Stimulated activated naive CD8-positive, alpha-beta T cell treated with anti-CD3 and anti-CD28 coated beads, Interleukin-15, Interleukin-2, amounts not matched to agents 100 U/mL and 50 U/mL, for 24 hours (primary cell): ENCODE data around the gene CHST11.

ENCODE experiments used
- ATAC-seq: fragments of 150-1000 bp; cut with Tn5 transposase; one replicate; pipeline ENCODE4 v1.10.0; 2021
- DNase-seq: peaks from one replicate; pipeline ENCODE4 v3.0.0; 2021

The CHST11 gene

DNA sequence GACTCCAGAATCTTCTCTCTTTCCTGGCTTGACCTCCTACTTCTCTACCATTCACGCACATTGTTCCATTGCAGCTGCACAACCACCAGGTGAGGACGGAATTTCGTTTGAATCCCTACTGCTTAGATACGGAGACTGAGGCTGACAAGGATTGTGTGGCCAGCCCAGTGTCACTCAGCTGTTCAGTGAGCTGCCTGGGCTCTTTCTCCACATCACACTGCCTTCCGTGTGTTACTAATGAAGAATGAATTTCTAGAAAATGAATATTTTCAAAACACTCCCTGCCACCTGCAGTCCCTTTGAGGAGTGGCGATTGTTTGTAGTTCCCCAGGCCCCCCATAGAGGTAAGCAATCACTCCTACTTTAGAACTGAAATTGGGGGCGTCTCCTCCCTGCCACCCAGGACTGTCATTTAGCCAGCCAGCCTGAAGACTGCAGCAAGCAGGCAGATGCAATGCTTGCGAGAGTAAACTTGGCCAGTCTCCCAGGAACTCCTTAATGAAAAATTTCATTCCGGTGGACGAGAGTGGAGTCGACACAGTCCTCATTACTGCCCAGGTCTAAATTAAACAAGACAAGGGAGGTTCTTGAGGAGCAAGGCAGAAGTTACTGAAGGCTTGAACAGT is 261.7 kb downstream of the CHST11 start:
- DNase-seq (no peak), ATAC-seq (no peak)

DNA sequence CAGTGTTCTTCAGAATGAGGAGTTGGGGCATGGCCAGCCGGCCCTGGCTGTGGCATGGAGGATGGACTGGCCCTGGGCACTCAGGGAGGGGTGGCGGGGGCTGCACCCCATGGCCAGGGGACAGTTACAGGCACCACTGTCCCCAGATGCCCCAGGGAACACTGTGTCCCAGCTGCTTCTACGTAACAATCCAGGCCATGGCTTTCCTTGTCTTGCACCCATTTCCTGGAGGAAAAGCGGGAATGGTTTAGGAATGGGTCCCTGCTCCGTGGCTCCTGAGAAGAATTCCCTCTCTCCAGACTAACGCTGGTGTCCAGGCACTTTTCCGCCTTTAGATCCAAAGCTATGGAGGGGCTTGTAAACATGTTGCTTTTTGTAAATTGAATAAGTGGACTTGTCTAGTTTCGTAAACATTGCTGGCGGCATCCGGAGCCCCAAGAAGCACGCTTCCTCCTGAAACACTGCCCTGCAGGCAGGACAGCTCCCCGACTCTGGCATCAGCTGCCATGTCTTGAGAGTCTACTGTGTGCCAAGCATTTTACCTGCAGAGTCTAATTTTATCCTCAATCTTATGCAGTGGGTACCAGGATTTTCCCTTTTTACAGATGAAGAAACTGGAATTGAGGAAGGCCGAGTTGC is 263.1 kb downstream of the CHST11 start:
- ATAC-seq (no peak), DNase-seq (no peak)

DNA sequence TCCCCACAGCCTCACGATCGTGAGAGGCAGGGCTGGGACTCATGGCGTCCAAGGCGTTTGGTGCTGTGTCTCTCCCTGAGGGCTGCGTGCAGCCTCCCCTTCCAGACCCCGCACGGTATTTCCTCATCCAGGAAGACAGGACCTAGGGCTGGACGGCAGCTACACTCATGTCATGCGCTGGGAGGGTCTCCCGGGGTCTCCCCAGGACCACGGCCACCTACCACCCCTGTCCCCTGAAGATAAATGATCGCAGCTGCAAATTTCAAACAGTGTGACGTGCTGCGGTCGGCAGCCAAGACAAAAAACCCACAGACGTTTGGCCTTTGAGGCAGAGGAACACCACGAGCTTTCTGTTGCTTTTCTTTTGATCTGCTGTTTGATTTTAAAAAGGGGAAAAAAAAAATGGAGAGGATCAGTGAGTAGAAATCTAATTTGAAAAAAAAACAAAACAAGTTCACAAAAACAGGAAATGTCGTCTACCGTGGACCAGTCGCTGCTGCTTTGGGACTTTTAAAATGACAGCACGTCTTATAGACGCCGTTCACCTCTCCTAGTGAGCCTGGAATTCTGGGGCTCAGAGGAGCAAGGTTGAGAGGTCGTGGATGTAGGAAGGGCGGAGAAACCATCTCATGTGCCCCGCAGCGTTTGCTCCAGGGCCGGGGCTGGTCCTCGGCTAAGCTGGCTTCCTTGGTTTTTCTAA is 263.7 kb downstream of the CHST11 start:
- ATAC-seq (peak; percentile 71), DNase-seq (peak; percentile 69)

DNA sequence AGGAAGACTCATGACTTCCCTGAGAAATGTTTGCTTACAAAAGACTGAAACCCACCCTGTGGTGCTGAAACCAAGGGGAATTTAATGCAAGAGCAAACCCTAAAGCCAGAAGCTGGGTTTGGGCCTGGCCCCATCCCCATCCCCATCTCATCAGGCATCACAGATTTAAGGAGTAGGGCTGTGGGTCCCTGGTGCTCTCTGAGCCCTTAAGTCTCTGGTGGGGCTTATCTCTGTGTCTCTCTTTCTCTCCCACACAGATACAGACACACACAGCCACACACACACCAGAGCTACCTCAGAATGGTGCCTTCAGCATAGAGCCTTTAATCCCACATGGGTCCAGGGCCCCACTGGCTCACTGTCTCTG is 264.3 kb downstream of the CHST11 start:
- peak; percentile 12 for ATAC-seq
- DNase-seq: no peak

DNA sequence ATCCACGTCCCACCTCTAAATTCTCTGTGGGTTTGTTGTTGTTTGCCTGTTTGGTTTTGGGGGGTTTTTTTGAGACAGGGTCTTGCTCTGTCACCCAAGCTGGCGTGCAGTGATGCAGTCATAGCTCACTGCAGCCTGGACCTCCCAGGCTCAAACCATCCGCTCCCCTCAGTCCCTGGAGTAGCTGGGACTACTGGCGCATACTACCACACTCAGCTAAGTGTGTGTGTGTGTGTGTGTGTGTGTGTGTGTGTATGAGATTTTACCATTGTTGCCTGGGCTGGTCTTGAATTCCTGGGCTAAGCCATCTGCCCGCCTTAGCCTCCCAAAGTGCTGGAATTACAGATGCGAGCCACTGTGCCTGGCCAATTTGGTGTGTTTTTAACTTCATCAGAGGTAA is 265.2 kb downstream of the CHST11 start:
- ATAC-seq: no peak
- DNase-seq: no peak

GRCh38 chr12:104722601-104723534 is 266.1 kb downstream of the CHST11 start:
- DNase-seq (no peak), ATAC-seq (no peak)

- ATAC-seq (no peak), DNase-seq (no peak)
These were observed 267.1 kb downstream of the CHST11 start for GRCh38 chr12:104723895-104724294.

DNA sequence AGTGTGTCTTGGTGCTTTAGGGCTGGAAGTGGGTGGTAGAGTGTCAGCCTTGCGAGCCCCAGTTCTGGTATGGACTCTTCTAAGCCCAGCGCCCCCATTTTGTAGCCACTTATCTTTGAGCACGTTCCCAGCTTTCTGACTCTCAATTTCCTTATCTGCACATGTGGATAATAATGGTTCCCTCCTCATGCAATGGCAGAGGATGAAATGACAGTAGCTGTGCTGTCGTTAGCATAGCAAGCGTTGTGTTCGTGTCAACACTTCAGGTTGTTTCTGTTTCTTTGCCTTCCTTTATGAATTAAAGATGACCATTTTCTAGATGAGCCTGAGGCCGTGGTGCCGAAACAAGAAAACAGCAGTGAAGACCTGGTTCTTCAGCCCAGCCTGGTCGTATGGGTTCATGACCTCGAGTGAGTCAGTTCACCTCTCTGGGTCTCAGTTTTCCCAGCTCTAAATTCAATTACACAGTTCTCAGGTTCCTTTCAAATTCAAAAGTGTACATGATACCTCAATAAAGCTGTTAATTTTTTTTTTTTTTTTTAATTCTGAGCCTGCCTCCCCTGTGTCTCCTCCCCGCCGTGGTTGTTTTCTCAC is 268.3 kb downstream of the CHST11 start:
- DNase-seq (no peak), ATAC-seq (no peak)

DNA sequence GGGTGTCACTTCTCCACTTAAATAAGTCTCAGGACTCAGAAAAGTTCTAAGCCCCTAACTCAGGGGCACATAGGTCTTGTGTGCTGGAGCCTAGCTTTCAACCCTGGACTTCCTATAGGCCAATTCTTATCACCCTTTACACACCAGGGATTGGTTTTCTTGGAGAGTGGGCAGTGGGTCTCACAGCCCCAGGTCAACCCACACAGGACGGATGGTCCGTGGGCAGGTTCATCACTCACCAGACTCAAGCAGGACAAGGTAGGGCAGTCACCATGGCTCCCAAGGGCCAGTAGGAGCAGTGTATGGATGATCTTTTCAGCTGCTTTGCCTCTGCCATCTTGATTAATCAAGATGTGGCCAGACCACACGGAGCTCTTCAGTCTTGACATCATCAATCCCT is 268.9 kb downstream of the CHST11 start:
- DNase-seq: no peak
- ATAC-seq: no peak

- DNase-seq (no peak), ATAC-seq (no peak)
These were observed 271.1 kb downstream of the CHST11 start for GRCh38 chr12:104727726-104728465.

DNA sequence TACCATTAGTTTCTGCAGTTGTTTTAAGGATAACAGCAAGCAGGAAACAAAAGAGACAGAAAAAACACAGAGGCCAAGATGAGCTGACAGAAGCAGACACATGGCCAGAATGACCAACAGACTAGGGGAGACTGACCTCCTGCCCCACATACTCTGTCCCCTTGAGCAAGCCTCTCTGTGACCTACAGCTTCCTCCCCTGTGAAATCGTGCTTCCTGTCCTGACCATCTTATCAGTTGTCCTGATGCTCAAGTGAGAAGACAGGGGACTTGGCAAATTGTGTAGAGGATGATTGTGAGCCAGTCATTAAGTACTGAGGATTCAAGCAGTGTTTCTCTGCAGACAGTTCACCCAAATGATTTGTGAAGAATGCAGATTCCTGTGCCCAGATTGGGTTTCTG is 272.3 kb downstream of the CHST11 start:
- no peak for ATAC-seq
- no peak for DNase-seq

GRCh38 chr12:104729610-104730446 is 273.1 kb downstream of the CHST11 start:
- DNase-seq (no peak), ATAC-seq (no peak)

- DNase-seq (no peak), ATAC-seq (no peak)
These were observed 274.0 kb downstream of the CHST11 start for GRCh38 chr12:104730763-104731162.

DNA sequence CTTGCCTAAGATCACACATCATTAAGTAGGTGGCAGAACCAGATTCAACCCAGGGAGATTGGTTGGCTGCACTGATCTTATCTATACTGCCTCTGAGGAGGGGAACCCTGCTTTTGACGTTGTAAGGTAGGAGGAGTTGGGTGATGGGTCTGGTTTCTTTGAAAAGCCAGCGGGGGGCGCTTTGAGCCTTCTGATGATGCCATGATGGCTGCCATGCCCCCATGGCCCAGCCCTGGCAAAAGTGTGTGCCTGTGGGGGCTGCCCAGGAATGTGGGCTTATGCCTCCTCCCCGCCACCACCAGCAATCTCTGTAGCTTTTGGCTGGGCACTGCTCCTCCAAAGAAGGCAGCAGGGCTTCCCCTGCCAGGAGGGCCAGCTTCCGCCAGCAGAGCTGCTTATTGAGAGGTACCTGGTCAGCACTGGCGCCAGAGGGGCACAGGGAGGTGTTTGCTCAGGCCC is 277.0 kb downstream of the CHST11 start:
- peak; percentile 62 for ATAC-seq

DNA sequence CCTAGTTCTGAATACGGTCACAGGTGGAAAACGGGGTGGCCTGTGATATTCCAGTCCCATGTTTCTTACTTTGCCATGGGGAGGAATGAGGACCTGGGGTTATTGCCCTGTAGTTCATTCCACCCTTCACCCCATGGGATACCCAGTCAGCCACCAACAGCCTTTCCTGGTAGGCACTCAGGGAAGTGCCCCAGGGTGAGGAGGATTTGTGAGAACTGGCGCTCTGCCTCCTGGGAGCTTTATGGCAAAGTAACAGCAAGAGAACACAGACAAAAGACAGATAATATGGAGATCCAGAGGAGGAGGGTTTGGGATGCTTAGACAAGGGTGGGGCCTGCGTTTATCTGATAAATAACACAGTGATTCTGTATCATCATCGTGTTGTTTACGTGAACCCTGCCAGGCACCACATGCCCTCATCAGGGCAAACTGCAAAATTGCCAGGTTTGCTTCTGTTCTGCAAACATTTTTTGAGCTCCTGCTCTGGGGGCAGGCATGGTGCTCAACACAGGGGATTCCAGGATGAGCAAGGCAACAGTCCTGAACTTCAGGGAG is 277.9 kb downstream of the CHST11 start:
- ATAC-seq (no peak), DNase-seq (no peak)

More for the DNA sequence above, 277.0 kb downstream of the CHST11 start:
- DNase-seq: peak; percentile 39

- ATAC-seq: no peak
- DNase-seq: no peak
These were observed 279.1 kb downstream of the CHST11 start for GRCh38 chr12:104735801-104736200.

- ATAC-seq (no peak), DNase-seq (no peak)
These were observed 279.6 kb downstream of the CHST11 start for GRCh38 chr12:104736307-104736706.

DNA sequence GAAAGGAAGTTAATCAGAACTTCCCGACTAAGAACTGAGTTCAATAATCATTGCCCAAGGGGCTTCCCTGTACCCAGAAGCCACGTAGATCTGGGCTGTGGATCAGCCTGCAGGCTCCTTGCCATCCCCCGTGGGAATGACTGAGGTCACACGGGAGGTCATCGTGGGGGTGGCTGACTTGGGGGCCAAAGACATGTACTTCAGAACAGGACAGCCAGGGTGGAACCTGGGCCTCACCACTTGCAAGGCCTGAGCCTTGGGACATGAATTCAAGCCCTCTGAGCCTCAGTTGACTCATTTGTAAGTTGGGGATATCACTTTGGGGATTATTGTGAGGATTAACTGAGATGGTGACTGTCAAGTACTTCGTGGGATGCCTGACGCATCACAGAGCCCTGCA is 280.4 kb downstream of the CHST11 start:
- ATAC-seq: no peak
- no peak for DNase-seq

DNA sequence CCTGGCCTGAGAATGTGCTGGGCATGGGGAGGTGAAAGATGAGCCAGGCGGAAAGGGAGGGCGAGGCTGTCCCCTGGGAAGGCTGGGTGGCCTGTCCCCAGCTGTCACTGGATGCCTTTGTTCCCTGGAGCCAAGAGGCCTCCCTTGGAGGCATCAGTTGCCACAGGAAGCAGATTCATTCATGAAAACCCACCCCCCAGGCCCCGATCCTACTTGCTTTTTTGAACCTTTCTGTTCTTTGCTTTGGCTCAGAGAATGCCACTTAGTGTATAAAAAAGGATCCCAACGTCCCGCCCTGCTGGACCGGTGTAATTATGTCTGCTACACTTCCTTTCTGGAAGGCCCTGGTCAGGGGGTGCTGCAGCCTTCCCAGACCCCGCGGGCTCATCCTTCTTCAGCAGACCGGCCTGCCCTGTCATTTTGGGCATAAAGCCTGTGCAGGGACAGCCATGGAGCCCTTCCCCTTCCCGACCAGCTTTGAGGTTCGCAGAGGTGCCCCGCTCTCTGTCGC is 281.1 kb downstream of the CHST11 start:
- ATAC-seq (no peak), DNase-seq (no peak)

- no peak for DNase-seq
- no peak for ATAC-seq
These were observed 281.6 kb downstream of the CHST11 start for GRCh38 chr12:104738331-104738730.
